ENCODE data around the gene STK39.

GRCh38 chr2:168222088-168222487 is 25.3 kb downstream of the STK39 start:
- TF ChIP-seq CTCF (IDR thresholded peaks at IDR 0.05), result no peak
- no peak for TF ChIP-seq EZH2 (IDR thresholded peaks at IDR 0.05; ENCODE audit: borderline replicate concordance, insufficient read depth, low read depth, low read length, poor library complexity, severe bottlenecking)

Data from B cell (primary cell).